Midbrain (tissue), 1 donor: ENCODE data around the gene GAPVD1.
A peak's percentile ranks its signal among the peaks of the same experiment; 100 is the strongest.

ENCODE experiments used
- DNase-seq: peaks from one replicate; lab custom pipeline; 2025; lab: John Stamatoyannopoulos, UW

GAPVD1 gene

DNA sequence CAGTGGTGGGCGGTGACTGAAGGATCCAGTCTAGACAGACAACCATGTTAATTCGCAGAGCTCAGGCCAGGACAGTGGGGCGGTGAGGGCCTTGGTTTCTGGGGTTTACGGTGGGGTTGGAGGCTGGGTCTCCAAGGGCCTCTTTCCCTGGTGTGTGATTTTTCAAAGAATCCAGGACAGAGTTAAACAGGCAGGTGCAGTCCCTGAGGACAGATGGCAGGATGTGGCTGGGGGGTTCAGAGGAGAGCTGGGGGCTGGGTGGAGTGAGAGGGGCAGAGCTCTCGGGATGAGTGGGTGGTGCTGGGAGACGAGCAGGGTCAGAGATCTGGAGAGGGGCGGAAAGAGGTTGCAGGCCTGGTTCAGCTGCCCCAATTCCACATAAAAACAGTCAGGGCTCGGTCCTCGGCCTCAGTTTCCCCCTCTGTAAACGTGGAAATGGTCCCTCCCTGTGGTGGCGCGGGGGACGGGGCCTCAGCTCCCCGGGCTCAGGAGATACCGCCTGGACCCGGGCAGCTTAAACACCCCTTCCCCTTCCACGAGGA is 145.9 kb downstream of the GAPVD1 start:
- no peak for DNase-seq

DNA sequence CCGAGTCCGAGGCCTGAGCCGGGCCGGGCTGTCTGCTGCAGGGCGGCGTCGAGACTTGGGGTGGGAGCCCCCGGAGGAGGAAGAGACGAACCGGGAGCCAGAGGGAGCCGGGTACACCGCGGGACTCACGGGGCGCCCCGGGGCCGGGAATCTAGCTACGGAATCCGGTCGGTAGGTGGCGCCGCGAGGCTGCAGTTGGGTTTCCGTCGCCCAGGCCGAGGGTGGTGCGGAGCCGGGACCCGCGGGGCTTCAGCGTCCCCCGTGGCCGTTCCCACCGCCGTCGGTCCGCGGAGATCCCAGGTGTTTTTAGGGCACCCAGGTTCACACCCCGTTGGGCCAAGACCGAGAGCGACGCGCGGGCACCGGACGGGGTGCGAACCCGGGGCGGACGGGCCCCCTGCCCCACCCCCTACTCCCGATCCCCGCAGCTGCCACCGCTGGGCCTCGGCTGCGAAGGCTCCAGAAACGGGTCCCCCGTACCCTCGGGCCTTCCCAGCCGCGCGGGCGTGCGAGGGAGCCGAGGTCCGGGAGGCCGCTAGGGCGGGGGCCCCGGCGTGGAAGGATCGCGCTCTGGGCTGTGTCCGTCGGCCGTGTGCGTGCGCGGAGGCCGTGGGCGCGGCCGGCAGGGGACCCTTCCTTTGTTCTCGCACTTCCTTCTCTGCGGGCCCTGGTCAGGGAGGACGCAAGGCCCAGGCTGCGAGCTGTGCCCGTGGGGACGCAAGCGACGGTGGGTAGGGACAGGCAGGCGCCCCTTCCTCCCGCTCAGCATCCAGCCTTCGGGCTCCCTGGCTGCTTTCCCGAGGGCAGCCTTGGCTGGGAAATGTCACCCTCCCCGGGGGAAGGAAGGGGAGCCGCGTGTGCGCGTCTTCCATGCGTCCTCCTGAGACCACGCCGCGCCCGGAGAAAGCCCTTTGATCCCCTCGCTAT is 146.6 kb downstream of the GAPVD1 start:
- DNase-seq, result peak; percentile 61

DNA sequence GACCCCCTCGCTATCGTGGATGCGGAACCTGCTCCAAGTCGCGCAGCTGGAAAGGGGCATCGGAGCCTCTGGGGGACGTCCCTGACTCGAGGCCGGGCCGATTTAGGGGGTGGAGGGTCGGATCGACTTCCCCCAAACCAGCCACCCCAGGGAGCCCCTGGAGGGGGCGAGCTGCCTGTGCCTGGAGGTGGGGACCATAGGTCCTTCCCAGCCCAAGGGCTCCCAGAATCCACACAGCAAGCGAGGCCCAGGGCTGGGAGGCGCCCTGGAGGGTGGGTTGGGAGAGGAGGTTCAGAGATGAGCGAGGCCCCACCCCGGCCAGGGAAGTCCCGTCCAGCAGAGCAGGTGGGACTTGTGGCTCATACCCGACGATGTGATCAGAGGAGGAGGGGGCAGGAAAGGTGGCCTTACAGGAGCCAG is 147.6 kb downstream of the GAPVD1 start:
- no peak for DNase-seq

DNA sequence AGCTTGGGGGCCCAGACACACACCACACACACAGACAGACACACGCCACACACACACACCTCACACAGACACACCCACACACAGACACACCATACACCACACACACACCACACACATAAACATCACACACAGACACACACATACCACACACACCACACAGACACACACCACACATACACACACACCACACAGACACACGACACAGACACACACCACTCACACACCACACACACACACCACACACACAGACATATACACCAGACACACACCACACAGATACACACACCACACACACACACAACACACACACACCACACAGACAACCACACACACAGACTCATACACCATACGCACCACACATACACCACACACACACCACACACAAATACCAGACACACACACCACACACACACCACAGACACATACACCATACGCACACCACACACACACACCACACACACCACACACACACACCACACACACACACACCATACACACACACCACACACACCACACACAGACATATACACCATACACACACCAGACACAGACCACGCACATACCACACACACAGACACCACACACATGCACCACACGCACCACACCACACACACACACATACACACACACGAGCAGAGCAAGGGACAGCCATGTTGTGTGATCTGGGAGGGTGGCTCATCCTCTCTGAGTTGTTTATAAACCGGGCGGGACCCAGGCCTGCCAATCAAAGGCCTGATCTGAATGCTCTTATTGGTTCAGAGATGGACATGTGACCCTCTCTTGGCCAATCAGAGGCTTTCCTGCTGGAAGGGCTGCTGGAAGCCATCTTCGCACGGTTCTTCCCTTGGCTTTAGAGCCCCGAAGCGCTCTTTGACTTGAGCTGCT is 148.3 kb downstream of the GAPVD1 start:
- DNase-seq, result no peak

DNA sequence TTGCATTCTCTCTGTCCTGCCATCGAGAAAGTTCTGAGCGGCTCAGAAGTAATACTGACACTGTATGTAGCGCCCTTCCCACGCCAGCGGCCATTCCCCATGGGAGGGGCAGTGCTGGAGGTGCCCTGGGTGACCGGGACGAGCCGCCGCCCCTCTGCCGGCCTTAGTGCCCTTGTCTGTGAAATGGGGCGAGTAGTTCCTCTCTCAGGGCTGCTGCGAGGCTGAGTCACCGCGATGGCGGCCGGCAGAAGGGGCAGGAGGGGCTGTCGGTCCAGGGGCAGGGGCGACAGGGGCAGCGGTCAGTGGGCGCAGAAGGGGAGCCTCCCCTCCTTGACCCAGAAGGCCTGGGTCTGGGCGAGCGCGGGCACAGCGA is 148.9 kb downstream of the GAPVD1 start:
- DNase-seq, result no peak

DNA sequence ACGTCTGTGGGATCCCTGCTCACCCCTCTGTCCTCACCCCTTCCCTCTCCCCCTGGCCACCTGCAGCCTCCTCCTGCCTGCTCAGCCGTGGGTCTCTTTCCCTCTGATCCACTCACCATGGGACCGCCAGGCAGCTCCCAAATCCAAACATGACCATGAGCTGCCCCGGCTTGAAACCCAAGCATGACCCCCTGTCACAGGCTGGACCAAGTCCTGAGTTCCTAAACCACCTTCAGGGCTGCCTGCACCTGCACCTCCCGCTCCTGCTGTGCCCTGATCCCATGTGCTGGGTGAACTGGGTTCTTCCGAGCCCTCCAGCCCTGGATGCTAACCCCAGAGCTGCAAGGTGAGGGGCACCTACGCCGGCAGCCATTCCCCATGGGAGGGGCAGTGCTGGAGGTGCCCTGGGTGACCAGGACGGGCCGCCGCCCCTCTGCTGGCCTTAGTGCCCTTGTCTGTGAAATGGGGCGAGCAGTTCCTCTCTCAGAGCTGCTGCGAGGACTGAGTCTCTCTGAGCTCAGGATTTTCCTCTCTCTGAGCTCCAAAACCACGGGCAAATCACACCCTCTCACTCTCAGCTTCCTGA is 149.6 kb downstream of the GAPVD1 start:
- DNase-seq, result no peak

DNA sequence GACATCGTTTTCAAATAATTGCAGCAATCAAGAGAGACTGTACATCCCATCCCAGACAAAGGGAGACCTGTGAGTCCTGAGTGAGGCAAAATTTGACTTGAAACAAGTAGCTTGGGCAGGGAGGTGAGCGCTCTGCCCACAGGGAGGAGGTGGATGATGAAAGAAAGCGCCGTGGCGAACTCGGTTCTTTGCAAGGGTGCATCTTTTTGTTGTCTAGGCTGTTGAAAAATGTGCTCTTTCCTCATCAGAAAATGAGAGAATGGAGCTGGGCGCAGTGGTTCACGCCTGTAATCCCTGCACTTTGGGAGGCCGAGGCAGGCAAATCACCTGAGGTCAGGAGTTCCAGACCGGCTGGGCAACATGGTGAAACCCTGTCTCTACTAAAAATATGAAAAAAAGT is 150.5 kb downstream of the GAPVD1 start:
- DNase-seq, result no peak

DNA sequence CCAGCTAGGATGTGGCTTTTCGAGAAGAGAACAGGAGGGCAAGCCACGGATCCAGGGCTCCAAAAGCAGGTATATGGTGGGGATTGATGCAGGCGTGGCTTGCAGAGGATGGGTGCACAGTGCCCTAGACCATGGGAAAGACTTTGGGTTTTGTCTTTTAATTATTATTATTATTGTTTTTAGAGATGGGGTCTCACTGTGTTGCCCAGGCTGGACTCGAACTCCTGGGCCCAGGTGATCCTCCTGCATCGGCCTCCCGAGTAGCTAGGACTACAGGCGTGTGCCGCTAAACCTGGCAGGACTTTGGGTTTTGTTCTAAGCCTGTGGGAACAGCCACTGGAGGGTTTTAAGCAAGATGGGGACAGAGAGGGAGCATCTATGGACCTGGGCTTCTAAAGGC is 152.0 kb downstream of the GAPVD1 start:
- no peak for DNase-seq

DNA sequence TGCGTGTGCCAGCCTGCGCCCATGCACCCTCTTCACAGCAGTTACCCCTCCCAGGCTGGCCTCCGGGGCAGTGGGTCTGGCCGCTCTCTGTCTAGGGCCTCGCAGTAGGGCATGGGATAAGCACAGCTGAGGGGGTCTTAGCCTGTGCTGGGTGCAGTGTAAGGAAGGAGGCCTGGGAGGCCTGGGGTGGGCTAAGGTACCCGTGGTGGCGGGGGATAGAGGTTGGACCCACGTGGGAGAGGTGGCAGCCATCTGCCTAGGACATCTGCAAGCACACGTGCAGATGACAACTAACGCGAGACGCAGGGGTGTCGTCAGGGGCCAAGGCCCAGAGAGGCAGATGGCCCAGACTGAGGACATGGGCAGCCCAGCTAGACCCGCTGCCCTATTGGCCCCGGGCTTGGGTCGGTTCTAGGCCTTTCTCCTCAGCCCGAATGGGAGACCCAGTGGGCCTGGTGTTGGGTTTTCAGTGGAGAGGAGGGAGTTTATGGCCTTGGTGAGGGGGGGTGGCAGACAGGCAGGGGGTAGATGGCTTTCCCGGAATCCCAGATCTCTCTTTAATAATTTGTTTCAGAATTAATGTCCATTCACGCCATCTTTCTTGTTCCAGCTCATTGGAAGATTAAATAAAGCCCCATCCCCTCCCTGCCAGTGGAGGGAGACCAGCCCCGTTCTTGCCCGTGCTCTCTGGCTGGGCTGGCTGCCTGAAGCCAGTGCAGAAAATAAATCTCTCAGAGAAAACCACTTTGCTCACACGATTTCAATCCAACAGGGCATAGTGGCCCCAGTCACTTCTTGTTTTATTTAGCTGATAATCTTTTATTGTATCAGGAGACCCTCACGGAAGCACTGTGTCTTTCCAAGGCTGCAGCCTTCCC is 154.2 kb downstream of the GAPVD1 start:
- DNase-seq, result no peak

DNA sequence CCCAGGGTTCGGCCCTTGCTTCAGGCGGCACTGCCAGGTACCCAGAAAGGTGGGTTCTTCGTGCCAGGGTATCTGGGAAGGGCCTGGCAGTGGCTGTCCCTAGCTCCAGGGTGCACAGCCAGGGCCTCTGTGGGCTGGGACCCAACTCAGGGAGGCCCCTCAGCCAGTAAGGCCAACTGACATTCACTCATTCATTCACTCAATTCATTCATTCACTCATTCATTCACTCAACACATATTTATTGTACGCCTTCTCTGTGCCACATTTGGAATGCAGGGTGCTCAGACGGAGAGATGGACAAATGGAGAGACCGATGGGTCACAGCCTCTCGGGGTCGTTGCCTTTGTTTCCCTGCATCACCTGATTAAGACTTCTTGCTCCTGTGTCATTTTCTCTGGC is 154.9 kb downstream of the GAPVD1 start:
- DNase-seq, result no peak
